GM12801 (cell line): ENCODE measurements around the gene SEMA3D.

ENCODE experiments used
- TF ChIP-seq, protein P1 (sequence below): IDR thresholded peaks from one replicate; pipeline ENCODE4 v1.5.1; 2011; ENCODE audit warnings: control low read depth; ENCODE audit not compliant: insufficient read length; ENCODE audit errors: extremely low read depth

Gene SEMA3D

DNA sequence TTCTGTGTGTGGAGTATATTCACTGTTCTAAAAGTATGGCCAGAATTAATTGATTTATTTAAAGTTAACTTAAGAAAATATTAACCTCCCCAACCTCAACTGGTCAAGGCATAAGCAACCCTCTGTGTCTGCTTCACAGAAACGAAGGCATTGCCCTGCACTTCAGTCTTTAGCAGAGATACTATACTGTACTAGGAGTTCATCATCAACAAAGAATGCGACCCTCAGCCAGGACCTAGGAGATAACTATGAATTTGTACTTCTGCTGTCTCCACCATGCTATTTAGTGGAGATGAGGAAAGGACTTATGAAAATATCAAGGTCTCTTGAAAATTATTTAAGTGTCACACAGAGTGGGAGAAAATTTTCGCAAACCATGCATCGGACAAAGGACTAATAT lies 35.7 kb upstream of the SEMA3D start:
- TF ChIP-seq, protein P1, sequence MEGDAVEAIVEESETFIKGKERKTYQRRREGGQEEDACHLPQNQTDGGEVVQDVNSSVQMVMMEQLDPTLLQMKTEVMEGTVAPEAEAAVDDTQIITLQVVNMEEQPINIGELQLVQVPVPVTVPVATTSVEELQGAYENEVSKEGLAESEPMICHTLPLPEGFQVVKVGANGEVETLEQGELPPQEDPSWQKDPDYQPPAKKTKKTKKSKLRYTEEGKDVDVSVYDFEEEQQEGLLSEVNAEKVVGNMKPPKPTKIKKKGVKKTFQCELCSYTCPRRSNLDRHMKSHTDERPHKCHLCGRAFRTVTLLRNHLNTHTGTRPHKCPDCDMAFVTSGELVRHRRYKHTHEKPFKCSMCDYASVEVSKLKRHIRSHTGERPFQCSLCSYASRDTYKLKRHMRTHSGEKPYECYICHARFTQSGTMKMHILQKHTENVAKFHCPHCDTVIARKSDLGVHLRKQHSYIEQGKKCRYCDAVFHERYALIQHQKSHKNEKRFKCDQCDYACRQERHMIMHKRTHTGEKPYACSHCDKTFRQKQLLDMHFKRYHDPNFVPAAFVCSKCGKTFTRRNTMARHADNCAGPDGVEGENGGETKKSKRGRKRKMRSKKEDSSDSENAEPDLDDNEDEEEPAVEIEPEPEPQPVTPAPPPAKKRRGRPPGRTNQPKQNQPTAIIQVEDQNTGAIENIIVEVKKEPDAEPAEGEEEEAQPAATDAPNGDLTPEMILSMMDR: no peak

DNA sequence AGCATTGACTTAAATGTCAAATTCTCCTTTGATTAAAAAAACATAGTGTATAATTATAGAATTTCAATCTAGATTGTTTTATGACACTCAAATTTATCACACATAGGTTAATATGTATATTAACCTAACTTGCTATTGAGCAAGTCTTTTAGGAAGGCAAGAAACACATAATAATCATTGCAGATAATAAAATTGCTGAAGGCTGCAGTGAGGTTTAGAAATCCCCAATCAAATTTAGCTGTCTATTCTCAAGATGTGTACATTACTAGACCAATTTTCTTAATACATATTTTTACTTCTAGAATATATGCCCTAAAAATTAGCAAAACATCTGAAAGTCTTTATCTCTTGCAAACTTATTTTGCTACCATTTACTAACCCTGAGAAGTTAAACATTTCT lies 34.9 kb upstream of the SEMA3D start:
- TF ChIP-seq, protein P1: no peak

DNA sequence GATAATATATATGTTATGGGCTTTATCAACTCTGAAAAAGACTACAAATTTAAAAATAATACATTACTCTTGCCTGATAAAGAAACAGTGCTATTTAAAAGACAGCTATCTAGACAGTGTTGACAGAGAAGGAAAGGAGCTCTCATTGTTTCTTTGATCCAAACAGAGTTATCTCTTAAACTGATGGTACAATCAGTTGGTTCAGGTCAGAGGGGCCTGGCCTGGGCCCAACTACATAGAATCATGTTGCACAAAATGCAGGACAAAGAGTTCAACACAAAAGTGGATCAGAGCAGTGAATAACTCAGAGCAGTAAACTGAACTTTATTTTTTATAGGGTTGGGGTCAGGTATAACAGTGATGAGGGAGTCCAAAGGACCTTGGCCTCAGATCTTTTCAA lies 33.8 kb upstream of the SEMA3D start:
- TF ChIP-seq, protein P1: no peak

DNA sequence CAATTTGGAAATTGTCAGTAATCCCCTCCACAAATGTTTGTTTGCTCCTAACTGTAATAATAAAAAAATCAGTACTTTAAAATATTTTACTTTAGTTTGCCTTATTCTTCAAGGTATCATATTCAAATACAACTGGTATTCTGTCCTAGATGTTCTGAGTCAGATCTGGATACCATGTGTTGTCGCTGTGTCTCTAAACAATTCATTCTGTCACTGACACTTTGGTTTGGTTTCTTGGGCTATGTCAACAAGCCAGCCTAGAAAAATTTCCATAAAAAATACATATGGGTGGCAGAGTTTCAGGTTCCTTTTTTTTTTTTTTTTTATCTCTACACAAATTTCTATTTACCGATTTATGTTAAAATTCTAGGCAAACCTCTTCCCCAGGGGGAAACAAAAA lies 33.2 kb upstream of the SEMA3D start:
- TF ChIP-seq, protein P1: no peak

DNA sequence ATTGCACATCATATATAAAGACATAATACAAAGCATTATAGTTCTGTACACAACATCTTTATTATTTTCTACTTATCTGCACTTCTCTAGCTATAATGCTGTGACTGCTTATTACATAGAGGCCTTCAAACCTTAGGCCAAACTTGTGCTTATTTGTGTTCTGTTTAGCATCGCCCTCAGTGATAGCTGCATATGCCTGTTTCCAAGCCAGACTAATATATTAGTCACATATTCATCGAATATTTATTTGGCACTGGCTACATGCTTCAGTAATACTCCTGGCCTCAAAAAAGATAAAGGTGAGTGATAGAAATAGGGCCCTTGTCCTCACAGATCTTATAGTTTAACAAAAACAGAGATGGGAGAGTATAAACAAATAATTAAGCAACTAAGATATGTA lies 30.2 kb upstream of the SEMA3D start:
- TF ChIP-seq, protein P1: no peak

DNA sequence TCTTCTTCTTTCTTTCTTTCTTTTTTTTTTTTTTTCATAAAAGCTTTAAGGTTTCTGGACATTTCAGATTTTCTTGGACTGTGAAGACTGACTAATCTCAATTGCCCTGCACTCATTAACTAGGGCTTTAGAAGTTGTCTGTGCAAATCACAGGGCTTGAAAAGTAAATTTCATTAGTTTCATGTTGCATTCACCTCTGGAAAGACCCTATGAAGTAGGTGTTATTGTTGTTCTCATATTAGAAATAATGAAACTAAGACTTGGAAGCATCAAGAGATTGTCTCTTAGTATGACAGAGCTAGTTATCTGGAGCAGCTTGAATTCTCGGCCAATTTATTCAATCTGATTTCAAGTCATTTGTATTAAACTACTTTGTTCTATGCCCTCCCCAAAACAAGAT lies 28.2 kb upstream of the SEMA3D start:
- TF ChIP-seq, protein P1: no peak

DNA sequence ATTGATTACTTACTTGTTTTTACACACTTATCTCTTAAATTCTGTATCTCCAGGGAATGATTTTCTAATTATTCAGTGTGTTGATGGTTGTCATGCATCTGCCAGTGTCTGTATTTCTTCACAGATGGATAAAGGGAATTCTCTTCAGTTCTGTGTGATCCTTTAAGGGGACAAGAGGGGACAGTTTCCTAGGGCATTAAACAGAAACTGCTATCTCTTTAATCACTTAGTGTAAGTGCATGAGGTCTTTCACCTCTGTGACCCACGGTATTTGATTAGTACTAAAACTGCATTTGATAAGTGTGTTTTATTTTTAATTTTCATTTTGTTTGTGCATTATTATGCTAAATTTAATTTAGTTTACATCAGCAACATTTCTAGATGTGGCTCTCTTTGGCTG lies 26.6 kb upstream of the SEMA3D start:
- TF ChIP-seq, protein P1: no peak

DNA sequence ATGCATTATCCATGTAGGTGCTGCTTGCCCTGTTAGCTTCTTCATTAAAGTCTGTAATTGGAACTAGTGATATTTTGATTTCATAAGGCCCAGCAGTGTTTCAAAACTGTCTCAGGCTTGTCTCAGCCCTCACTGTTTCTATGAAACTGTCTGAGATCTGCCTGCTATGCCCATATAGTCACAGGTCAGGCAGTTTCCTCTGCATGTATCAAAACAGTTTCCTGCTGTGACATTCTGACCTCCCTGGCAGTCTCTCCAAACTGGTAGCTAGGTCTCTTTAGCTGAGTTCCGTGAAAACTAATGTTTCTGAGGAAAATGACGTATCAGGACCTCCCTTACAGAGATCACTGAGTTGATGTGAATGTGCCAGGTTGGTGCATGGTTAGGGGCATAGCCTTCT lies 18.9 kb upstream of the SEMA3D start:
- TF ChIP-seq, protein P1: no peak
